Vagina (tissue), 2 donors: ENCODE results near the gene GTF3C5. TPM values are rescaled to one million over a fixed set of nuclear protein-coding genes. Genes with fewer than 3 reads are reported as not detected.

ENCODE experiments used
- DNase-seq, 2 donors: peaks; one replicate each; pipeline ENCODE4 v3.0.0-alpha.2; 2017; ENCODE audit errors: extremely low spot score in 2 of 2
- H3K27ac ChIP-seq: fragments of 200-600 bp; sonication (generic); one replicate; pipeline ENCODE4 v1.5.1; 2019
- H3K27me3 ChIP-seq: fragments of 200-600 bp; sonication (generic); one replicate; pipeline ENCODE4 v1.5.1; 2019
- H3K36me3 ChIP-seq, 2 donors: fragments of 200-600 bp; sonication (generic); one replicate each; pipeline ENCODE4 v1.5.1; 2017 to 2019
- H3K4me1 ChIP-seq: fragments of 200-600 bp; sonication (generic); one replicate; pipeline ENCODE4 v1.5.1; 2019
- H3K4me3 ChIP-seq, 2 donors: fragments of 200-600 bp; sonication (generic); 1 replicate in 1 of 2; 2 replicates in 1 of 2; pipeline ENCODE4 v1.5.1; 2016 to 2019
- H3K9me3 ChIP-seq: fragments of 200-600 bp; sonication (generic); one replicate; pipeline ENCODE4 v1.5.1; 2019
- CTCF ChIP-seq, 3 experiments: fragments of 450-650 bp in 2 of 3; fragments of 200-600 bp in 1 of 3; sonication (generic) in 1 of 3; IDR thresholded peaks; one replicate each; pipeline ENCODE4 v1.5.1; 2017 to 2019; ENCODE audit warnings: antibody characterized with exemption in 3 of 3, mild to moderate bottlenecking in 2 of 3, moderate library complexity in 2 of 3
- POLR2A ChIP-seq, 2 donors: fragments of 450-650 bp; IDR thresholded peaks; one replicate each; pipeline ENCODE4 v1.6.1; 2017; ENCODE audit warnings: antibody characterized with exemption in 2 of 2, mild to moderate bottlenecking in 2 of 2, moderate library complexity in 2 of 2
- POLR2AphosphoS5 ChIP-seq, 2 donors: sonication (generic); formaldehyde crosslinking; IDR thresholded peaks; one replicate each; pipeline ENCODE4 v1.9.0; 2017; ENCODE audit warnings: antibody characterized with exemption in 2 of 2, mild to moderate bottlenecking in 2 of 2, low read depth in 1 of 2; ENCODE audit not compliant: insufficient read depth in 1 of 2
- intact Hi-C: fragments of 100-400 bp; cut with DNase I; formaldehyde crosslinking; loops from one replicate; pipeline ENCODE4 v1.15.1; 2023
- total RNA-seq: library from RNA; depleted of rRNA; stranded (reverse); fragments of >200 nt; gene quantifications from one replicate; pipeline ENCODE4 v1.2.3, GENCODE V29; 2016

The GTF3C5 gene
- total RNA-seq, 1 donor from 2014 or later, result 53.8 TPM

- Histone ChIP-seq H3K4me3 (no peak overlapping the region), H3K27me3 (no peaks in the 10 kb centered on the region), H3K36me3 (peaks cover 0 to 70% of the 10 kb centered on the region in 2 donors), H3K4me1 (no peaks in the 10 kb centered on the region), H3K9me3 (no peaks in the 10 kb centered on the region), H3K27ac (no peak overlapping the region)
- no peak for DNase-seq
- intact Hi-C loops, result no loop called here
- TF ChIP-seq POLR2A (IDR thresholded peaks at IDR 0.05) (no peak), CTCF (IDR thresholded peaks at IDR 0.05) (no peak), POLR2AphosphoS5 (IDR thresholded peaks at IDR 0.05; ENCODE audit: insufficient read depth in 1 of 2, low read depth in 1 of 2) (no peak)
Measured at GRCh38 chr9:133044661-133045060, 13.9 kb downstream of the GTF3C5 start.

DNA sequence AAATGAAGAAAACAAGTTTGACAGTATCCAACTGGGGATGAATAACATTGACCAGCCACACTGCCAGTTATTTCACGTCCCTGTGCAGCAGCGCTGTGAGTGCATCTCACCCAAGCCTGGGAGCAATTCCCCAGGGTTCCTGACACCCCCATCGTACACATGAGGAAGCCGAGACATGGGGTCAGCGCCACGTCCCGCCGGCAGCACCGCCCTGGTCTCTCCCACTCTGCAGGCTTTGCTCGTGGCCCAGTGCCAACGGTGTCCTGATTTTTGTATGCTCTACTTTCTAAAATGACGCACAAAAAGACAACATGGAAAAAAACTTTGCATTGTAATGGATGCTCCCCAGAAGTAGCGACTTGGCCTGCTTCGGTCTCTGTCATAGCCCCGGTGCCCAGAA, 14.3 kb downstream of the GTF3C5 start:
- intact Hi-C loops, result no loop called here
- DNase-seq, result no peak
- Histone ChIP-seq H3K9me3 (no peaks in the 10 kb centered on the region), H3K27me3 (no peaks in the 10 kb centered on the region), H3K27ac (no peak overlapping the region), H3K36me3 (peaks cover 0 to 75% of the 10 kb centered on the region in 2 donors), H3K4me3 (no peak overlapping the region), H3K4me1 (no peaks in the 10 kb centered on the region)
- TF ChIP-seq CTCF (IDR thresholded peaks at IDR 0.05), result no peak
- no peak for TF ChIP-seq POLR2AphosphoS5 (IDR thresholded peaks at IDR 0.05; ENCODE audit: insufficient read depth in 1 of 2, low read depth in 1 of 2)
- no peak for TF ChIP-seq POLR2A (IDR thresholded peaks at IDR 0.05)

GRCh38 chr9:133046196-133046899, 15.6 kb downstream of the GTF3C5 start:
- H3K36me3 ChIP-seq, result peaks cover 0 to 83% of the 10 kb centered on the region in 2 donors
- TF ChIP-seq POLR2A (IDR thresholded peaks at IDR 0.05), result no peak
- H3K4me3 ChIP-seq, result no peak overlapping the region
- H3K27ac ChIP-seq, result no peak overlapping the region
- H3K9me3 ChIP-seq, result no peaks in the 10 kb centered on the region
- H3K4me1 ChIP-seq, result no peaks in the 10 kb centered on the region
- intact Hi-C loops, result no loop called here
- DNase-seq, result no peak
- no peaks in the 10 kb centered on the region for H3K27me3 ChIP-seq

DNA sequence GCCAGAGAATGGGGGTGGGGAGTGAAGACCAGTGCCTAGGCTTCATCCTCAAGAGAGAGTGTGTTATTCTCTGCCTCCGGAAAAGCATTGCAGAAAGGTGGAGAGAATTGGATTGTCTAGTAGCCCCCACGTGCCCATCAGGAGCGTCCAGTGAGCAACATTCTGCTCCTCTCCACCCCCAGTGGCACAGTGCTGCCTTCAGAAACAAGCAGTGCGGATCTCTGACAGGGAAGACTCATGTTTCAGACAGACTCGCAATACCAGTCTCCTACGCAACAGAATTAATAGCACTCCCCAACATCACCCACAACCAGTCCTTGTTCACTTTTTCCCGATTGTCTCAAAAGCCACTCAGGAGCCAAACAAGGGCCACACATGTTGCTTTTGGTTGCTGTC, 16.1 kb downstream of the GTF3C5 start:
- Histone ChIP-seq H3K4me1 (no peaks in the 10 kb centered on the region), H3K9me3 (no peaks in the 10 kb centered on the region), H3K4me3 (no peak overlapping the region), H3K36me3 (peaks cover 0 to 85% of the 10 kb centered on the region in 2 donors), H3K27me3 (no peaks in the 10 kb centered on the region), H3K27ac (no peak overlapping the region)
- DNase-seq, result no peak
- TF ChIP-seq POLR2A (IDR thresholded peaks at IDR 0.05), result no peak
- no peak for TF ChIP-seq CTCF (IDR thresholded peaks at IDR 0.05)
- no peak for TF ChIP-seq POLR2AphosphoS5 (IDR thresholded peaks at IDR 0.05; ENCODE audit: insufficient read depth in 1 of 2, low read depth in 1 of 2)
- intact Hi-C loops, result no loop called here

GRCh38 chr9:133048595-133048994, 17.8 kb downstream of the GTF3C5 start:
- intact Hi-C loops, result no loop called here
- DNase-seq, result no peak
- Histone ChIP-seq H3K4me1 (no peaks in the 10 kb centered on the region), H3K27ac (no peak overlapping the region), H3K36me3 (peaks cover 0 to 84% of the 10 kb centered on the region in 2 donors), H3K9me3 (no peaks in the 10 kb centered on the region), H3K27me3 (no peaks in the 10 kb centered on the region), H3K4me3 (no peak overlapping the region)
- no peak for TF ChIP-seq CTCF (IDR thresholded peaks at IDR 0.05)
- no peak for TF ChIP-seq POLR2AphosphoS5 (IDR thresholded peaks at IDR 0.05; ENCODE audit: insufficient read depth in 1 of 2, low read depth in 1 of 2)
- TF ChIP-seq POLR2A (IDR thresholded peaks at IDR 0.05), result no peak
